Adrenal gland (tissue), 5 donors: ENCODE measurements around the gene ELL.

ENCODE experiments used
- CTCF ChIP-seq, 6 experiments: fragments of 450-650 bp in 4 of 6; fragments of 200-600 bp in 2 of 6; sonication (generic) in 1 of 6; IDR thresholded peaks; 1 replicate in 5 of 6; 2 replicates in 1 of 6; pipeline versions ENCODE4 v1.5.1 to v1.8.0; 2016 to 2021; ENCODE audit warnings: antibody characterized with exemption in 6 of 6, mild to moderate bottlenecking in 2 of 6, moderate library complexity in 1 of 6
- POLR2A ChIP-seq, 2 donors: fragments of 450-650 bp; IDR thresholded peaks; one replicate each; pipeline ENCODE4 v1.6.1; 2017; ENCODE audit warnings: antibody characterized with exemption in 2 of 2, mild to moderate bottlenecking in 2 of 2, moderate library complexity in 1 of 2
- donor health status: DM: no; HTN: no; CAD: no.

GRCh38 chr19:18558202-18558555 lies 36.3 kb upstream of the ELL start:
- TF ChIP-seq CTCF (IDR thresholded peaks at IDR 0.05) (no peak), POLR2A (IDR thresholded peaks at IDR 0.05) (no peak)
